SW480 (cell line): Measurements from ENCODE around the gene BABAM2.
"Not testable (repeated sequence)": the region's sequence is repeated elsewhere in the genome, so short reads cannot be mapped to it uniquely, and the experiment has no call there.

ENCODE experiments used
- DNase-seq: peaks from one replicate; pipeline ENCODE4 v3.0.0-alpha.2; 2016; ENCODE audit warnings: low spot score

The BABAM2 gene

DNA sequence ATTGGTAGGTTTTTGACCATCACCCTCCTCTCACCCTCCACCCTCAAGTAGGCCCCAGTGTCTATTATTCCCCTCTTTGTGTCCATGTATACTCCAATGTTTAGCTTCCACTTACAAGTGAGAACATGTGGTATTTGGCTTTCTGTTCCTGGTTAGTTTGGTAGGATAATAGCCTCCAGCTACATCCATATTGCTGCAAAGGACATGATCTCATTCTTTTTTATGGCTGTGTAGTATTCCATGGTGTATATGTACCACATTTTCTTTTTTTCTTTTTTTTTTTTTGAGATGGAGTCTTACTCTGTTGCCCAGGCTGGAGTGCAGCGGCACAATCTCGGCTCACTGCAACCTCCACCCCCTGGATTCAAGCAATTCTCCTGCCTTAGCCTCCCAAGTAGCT lies 88.2 kb downstream of the BABAM2 start:
- DNase-seq: not testable (repeated sequence)

DNA sequence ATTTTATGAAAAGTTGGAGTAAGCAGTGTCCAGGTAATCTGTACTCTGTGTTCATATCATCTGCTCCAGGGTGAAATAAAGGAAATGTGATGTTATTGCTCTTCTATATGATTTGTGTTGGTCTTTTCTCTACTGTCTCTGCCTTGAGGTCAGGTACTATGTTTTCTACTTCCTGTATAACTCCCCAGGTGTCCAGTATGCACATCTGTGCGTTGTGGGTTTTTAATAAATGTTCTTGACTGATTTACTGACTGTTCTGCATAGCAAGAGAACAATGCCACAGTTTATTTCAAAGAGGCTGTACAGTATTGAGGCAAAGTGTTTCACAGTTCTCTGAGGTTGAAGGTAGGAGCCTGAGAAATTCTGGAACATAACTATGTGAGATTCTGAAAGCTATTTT lies 89.7 kb downstream of the BABAM2 start:
- peak; percentile 65 for DNase-seq

DNA sequence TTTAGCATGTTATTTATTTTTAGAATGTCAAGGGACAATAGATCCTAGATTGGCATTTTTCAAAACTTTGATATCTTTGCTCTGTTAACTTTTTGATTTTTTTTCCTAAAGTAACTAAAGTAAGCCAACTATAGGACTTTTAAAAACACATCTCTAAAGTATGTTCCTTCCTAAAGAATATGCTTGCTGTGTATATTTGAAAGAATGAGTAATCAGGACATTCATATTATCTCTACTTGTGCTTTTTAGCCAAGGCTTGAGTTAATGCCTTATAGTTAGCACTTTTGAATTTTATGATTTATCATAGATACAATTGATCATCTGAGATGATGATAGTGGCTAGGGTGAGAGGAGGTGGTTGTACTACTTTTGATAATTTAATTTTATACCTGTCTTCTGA lies 93.6 kb downstream of the BABAM2 start:
- no peak for DNase-seq

DNA sequence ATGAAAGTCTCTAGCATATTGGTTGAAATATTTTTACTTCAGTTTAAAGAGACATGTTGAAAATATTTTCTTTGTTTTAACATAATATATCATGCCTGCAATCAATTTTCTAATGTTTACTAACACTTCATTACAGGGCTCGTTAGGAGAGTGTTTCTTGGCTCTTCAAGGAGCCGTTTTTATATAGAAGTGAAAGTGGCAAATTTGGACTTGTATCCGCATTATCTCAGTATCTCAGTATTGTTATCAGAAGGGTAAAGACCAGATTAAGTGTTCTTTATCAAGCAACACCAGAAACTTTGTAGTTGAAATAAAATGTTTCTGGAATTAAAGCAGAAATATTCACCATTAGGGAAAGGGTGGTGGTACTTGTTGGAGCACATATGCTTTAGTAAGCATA lies 97.8 kb downstream of the BABAM2 start:
- no peak for DNase-seq

DNA sequence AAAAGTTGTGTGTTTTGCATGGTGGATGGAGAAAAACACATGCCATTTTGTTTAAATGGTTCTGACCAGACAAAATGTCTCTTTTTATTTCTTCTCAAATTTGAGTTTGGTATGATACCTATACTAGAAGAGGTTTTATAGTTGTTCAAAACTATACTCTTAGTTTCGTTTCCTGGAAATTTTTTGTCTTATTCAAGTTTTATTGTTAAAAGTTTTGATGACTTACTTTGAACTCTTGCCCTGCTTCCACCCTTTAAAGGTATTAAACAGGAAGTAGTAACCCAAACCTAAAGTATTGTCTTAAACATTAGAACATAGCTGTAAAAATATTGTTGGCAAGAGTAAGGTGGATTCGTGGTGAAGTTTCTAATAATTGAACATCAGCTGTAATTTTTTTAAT lies 98.2 kb downstream of the BABAM2 start:
- no peak for DNase-seq

DNA sequence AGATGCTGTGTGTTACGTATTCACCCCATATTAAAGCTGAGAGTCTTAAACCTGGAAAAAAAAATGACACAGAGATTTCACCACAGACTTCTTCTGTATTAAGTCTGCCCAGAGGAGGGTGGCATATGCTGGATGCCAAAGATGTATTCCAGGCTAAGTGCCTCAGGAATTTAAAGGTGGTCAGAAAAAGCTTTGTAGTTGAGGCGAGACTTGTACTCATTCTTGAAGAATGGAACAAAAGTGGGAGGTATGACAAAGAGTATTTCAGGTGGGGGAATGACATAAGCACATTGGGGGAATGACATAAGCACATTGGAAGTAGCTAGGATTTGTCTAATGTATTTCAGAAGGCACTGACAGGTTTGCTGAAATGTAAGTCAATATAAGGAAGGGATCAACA lies 98.6 kb downstream of the BABAM2 start:
- DNase-seq: peak; percentile 11

DNA sequence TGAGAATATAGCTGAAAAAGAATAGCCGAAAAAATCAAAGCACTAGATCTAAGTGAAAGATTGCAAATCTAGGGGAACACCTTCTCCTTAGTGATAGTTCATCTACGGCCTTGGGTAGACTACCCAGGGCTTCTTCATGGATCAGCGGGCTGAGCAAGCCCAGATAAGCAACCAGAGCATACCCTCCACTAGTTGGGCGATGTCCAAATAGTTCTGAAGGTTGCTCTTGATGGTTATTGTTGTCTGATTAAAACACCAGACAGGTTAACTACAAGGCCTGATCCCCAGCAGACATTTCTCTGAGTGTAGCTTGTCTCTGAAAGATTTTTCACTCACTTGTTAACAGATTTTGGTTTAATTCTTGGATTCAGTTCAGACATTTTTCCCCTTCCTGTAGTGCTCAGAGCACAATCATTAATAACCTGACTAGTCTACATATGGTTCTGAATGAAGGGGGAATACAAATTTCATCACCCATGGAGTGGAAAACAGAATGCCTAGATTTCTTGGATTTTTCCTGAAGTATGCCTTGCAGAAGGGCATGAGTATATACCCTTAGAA lies 99.6 kb downstream of the BABAM2 start:
- DNase-seq: no peak

DNA sequence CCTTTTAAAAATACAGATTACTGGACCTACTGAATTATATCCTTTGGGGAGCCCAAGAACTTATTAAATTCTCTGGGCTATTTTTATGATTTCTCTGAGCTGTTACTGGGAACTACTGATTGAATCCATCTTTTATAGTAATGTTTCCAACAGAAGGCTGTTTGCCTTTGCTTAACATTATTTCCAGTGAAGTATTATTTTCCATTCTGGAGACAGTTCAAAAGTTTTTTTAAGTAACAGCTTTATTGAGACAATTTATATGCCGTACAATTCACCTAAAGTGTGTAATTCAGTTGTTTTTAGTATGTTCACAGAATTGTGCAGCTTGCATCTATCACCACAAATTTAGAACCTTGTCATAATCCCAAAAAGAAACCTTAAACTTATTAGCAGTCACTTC lies 100.6 kb downstream of the BABAM2 start:
- no peak for DNase-seq

DNA sequence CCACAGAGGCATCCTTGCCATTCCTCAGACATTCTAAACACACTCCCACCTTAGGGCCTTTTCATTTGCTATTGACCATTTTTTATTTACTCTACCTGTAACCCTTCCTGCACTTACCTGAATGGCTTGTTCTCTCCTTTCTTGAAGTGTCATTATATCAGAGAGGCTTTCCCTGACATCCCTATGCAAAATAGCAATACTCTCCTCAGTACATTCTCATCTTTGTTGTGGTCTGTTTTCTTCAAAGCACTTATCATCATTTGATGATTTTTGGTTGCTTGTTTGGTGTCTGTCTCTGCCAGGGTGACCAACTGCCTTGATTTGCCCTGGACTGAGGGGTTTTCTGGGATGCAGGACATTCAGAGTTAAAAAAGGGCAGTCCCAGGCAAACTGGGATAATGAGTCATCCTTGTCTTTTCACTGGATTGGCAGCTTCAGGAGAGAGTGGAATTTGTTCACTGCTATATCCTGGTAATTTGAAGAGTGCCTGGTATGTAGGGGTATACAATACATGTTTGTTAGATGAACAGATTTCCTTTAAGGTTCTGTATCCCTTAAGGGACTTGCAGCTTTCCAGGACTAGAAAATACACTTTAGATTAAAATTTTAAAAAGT lies 102.4 kb downstream of the BABAM2 start:
- DNase-seq: peak; percentile 48

DNA sequence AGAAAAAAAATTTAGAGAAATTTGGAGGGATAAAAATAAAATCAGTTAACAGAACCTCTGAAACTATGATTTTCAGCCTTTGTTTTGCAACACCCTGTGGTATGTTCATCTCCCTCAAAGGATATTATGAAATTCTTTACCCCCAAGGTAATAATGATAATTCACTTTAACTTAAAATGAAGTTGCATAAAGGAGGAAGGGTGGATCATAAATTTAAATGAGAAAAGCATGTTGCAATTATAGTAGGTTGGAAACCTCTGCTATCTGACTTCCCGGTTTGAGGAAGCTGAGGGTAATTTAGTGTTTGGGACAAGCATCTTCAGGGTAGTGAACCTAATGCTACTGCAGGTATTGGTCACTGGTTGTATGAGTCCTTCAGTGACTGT lies 102.9 kb downstream of the BABAM2 start:
- no peak for DNase-seq

DNA sequence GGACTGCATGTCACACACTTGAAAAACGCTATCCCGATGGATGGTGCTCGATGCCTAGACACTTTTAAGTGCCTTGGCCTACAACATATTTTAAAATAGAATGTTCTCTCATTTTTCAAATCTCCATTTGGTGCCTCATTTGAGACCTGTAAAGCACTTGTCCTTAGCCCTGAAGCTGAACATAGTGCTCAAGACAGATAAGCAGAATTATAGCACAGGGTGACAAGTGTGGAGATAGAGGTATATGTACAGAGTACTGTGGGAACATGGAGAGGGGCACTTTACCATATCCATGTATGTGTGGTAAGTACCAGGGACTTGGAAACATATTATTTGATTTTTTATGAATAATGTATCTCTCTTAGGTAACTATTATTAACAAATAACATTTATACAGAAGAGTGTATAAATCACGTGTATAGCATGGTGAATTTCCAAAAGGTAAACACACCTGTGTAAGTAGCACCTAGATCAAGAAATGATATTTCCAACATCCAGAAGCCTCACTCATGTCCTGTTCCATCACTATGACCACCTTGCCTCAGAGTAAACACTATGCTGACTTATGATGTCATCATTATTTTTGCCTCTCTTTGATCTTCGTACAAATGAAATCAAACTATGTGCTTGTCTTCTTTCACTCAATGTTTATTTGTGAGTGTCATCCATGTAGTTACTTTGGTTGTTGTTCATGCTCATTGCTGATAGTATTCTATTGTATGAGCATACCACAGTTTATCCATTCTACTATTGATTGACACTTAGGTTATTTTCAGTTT lies 103.6 kb downstream of the BABAM2 start:
- DNase-seq: peak; percentile 20

DNA sequence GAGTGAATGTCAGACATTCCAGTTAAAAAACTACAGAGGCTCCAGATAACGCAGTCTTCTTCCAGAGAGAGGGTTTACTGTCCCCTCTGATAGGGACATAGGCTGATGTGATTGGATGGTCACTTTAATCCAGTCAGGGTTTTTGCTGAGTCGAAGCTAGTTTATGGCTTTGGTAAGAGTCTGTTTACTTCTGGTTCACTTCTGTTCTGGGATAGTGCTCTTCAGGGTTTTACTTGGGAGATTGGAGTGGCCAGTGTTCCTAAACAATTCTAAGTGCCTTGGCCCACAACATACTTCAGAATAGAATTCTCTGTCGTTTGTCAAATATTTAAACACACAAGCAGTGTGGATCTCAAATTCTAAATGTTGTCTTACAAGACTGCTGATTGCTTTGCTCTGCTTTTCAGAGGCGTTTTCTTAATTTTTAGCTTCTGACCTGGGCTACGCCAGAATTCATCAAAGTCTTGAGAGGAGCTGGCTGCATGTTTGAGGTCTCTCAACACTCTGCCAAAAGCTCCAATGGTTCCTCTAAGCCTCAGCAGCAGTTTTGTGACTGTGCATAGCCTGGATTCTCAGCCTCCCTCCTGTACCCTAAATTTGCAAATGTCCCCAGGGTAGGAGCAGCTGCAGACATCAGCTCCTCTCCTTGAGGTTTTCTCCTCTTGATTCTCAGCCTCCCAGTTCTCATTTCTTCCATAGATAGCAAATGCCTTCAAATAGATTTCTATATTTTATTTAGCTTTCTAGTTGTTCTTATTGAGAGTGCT lies 105.8 kb downstream of the BABAM2 start:
- no peak for DNase-seq

DNA sequence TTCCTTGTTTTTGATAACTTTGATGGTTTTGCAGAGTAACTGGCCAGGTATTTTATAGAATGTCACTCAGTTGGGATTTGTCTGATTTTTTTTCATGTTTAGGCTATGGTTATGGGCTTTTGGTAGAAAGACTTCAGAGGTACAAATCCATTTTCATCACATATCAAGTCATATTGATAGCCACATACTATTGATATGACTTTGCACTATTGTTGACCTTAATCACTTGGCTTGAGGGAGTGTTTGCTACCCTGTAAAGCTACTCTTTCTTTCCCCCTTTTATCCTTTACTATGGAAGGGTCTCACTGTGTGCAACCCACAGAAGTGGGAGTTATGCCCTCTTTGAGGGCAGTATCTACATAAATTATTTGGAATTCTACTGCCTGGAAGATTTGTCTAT lies 109.8 kb downstream of the BABAM2 start:
- DNase-seq: no peak

DNA sequence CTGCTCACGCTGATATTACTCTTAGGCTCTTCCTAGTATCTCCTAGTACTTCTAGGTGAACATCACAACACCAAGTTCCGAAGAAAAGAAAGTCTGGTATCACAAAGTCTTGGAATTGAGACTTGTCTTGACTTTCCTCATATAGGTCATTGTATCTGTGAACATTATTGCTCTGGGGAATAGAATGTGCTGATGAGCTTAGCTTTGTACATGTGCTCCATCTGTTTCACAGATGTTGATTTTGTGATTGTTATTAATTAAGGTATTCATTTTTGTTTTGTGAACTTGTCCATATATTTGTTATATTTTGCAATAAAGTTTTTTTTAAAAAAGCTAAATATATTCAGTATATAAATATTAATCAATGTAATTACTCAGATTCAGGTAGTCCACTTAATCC lies 111.7 kb downstream of the BABAM2 start:
- DNase-seq: no peak

DNA sequence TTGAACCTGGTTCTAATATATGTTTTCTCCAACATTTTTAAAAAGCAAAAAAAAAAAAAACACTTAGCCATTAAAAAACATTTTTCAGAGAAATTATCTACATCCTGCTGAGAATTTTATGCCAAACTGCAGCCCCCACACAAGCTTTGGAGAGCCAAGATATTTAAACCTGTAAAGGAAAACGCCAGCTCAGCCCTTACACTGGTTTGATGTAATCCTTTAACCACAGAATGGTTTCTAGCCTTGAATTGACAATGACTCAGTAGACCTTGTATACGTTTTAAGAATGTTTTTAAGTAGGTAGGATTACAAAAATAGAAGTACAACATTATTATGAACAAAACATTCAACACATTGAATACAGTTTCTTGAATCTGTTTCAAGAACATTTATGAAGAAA lies 113.6 kb downstream of the BABAM2 start:
- DNase-seq: no peak

DNA sequence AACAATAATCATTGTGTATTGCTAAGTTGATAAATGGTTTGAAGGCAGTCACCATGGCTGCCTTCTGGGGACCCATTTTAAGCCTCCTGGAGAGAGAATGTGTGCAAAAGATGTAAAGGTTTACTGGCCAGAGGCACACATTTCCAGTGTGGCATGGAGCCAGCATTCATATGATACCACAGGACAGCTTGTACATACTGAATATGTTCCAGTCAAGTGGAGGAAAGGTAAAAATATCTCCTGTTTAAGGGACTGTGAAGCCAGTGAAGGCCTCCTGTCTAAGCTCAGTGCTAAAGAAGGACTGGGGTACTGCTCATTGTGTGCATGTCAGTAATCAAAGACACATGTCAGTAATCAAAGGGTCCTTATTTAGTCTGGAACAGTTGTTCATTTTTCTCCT lies 119.2 kb downstream of the BABAM2 start:
- DNase-seq: no peak

DNA sequence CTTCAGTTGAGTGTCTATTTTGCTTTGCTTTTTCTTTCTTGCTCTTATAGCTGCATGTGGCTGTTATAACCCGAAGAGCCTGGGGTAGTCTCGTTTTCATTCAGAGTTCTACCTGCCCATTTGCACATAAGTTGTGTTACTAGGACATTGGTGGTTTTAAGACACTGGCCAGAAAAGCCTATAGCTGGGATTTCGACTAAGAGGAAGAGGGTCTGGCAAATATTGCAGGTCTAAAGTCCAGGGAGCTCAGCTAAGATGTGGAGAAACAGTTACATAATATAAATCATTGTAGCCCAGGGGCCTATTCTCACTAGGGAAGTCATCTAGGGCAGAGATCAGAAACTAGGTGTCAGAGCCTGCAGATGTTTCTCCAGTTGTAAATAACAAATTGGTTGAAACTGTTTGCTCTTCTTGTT lies 120.8 kb downstream of the BABAM2 start:
- DNase-seq: no peak

DNA sequence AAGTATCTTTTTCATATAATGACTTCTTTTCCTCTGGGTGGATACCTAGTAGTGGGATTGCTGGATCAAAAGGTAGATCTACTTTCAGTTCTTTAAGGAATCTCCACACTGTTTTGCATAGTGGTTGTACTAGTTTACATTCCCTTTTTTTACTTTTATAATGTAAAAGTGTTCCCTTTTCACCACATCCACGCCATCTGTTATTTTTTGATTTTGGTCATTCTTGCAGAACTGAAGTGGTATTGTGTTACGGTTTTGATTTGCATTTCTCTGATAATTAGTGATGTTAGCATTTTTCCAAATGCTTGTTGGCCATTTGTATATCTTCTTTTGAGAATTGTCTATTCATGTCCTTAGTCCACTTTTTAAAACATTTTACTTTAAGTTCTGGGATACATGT lies 127.9 kb downstream of the BABAM2 start:
- DNase-seq: not testable (repeated sequence)

DNA sequence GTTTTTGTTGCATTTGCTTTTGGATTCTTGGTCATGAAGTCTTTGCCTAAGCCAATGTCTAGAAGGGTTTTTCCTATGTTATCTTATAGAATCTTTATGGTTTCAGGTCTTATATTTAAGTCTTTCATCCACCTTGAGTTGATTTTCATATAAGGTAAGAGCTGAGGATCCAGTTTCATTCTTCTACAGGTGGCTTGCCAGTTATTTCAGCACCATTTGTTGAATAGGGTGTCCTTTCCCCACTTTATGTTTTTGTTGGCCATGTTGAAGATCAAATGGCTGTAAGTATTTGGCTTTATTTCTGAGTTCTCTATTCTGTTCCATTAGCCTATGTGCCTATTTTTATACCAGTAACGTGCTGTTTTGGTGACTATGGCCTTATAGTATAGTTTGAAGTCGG lies 129.0 kb downstream of the BABAM2 start:
- not testable (repeated sequence) for DNase-seq

DNA sequence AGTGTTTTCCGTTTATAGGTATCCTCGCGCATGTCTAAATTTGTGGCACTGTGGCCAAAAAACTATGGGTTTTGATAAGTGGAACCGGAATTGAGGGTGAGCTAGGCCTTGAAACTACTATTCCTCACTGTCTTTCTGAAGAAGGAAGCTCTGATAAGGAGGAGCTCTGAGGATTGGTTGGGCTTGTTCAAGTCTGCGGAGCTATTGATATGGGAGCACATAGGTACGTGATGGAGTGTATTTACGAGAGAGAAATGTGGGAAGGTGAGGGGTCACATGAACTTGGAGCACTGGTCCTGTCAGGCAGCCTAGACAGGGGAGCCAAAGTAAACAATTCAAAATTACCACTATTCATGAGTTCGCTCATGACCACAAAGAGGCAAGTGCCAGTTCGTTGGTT lies 131.4 kb downstream of the BABAM2 start:
- DNase-seq: no peak

DNA sequence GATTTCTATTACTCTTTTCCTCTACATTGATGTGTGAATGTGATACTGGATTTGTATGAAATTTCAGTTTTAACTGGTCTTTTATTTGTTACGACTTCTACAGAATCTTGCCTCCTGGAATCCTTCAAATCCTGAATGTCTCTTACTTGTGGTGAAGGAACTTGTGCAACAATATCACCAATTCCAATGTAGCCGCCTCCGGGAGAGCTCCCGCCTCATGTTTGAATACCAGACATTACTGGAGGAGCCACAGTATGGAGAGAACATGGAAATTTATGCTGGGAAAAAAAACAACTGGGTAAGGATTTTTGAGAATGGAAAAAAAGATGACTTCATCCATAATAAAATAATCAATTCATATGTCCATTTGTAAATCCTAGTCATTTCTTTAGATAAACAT lies 134.6 kb downstream of the BABAM2 start:
- DNase-seq: no peak

DNA sequence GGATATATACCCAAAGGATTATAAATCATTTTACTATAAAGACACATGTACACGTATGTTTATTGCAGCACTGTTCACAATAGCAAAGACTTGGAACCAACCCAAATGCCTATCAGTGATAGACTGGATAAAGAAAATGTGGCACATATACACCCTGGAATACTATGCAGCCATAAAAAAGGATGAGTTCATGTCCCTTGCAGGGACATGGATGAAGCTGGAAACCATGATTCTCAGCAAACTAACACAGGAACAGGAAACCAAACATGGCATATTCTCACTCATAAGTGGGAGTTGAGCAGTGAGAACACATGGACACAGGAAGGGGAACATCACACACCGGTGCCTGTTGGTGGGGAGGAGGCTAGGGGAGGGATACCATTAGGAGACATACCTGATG lies 135.7 kb downstream of the BABAM2 start:
- not testable (repeated sequence) for DNase-seq

DNA sequence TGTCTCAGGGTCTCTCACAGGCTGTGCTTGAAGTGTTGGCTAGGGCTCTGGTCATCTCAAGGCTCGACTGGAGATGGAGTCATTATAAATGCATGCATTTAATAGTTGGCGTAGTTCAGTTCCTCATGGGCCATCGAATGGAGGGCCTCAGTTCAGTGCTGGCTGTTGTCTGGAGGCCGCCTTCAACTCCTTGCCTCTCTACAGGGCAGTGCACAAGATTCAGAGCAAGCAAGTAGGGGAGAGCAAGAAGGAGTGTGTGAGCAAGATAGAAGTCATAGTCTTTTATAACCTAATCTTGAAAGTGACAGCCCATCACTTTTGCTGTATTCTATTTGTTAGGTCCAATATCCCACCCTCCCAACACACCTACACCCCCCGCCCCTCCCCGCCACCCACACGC lies 137.5 kb downstream of the BABAM2 start:
- no peak for DNase-seq
